Ishikawa (cell line): ENCODE results near the gene AGAP1.

Source experiments
- CEBPB ChIP-seq: IDR thresholded peaks from 2 replicates; pipeline ENCODE4 v1.6.1; 2012
- CREB1 ChIP-seq: IDR thresholded peaks from 2 replicates; pipeline ENCODE4 v1.6.1; 2012; ENCODE audit warnings: low read depth
- EGR1 ChIP-seq: IDR thresholded peaks from 2 replicates; pipeline ENCODE4 v1.6.1; 2012
- EP300 ChIP-seq: IDR thresholded peaks from 2 replicates; pipeline ENCODE4 v1.6.1; 2012; ENCODE audit warnings: borderline replicate concordance
- FOXM1 ChIP-seq: IDR thresholded peaks from 2 replicates; pipeline ENCODE4 v1.6.1; 2012; ENCODE audit warnings: low read depth, borderline replicate concordance
- MAX ChIP-seq: IDR thresholded peaks from 2 replicates; pipeline ENCODE4 v1.6.1; 2012
- NFIC ChIP-seq: IDR thresholded peaks from 2 replicates; pipeline ENCODE4 v1.6.1; 2012
- RAD21 ChIP-seq: IDR thresholded peaks from 2 replicates; pipeline ENCODE4 v1.6.1; 2012; ENCODE audit warnings: low read depth
- REST ChIP-seq: IDR thresholded peaks from 2 replicates; pipeline ENCODE4 v1.6.1; 2012; ENCODE audit warnings: low read depth, mild to moderate bottlenecking
- TAF1 ChIP-seq: IDR thresholded peaks from 2 replicates; pipeline ENCODE4 v1.6.1; 2012; ENCODE audit warnings: low read depth, mild to moderate bottlenecking
- TCF12 ChIP-seq: IDR thresholded peaks from 2 replicates; pipeline ENCODE4 v1.6.1; 2012; ENCODE audit warnings: low read depth
- TEAD4 ChIP-seq: IDR thresholded peaks from 2 replicates; pipeline ENCODE4 v1.6.1; 2012
- YY1 ChIP-seq: IDR thresholded peaks from 2 replicates; pipeline ENCODE4 v1.6.1; 2012; ENCODE audit warnings: low read depth
- ZBTB7A ChIP-seq: IDR thresholded peaks from 2 replicates; pipeline ENCODE4 v1.6.1; 2012; ENCODE audit warnings: low read depth

Gene AGAP1

GRCh38 chr2:235703711-235704295 is 210.0 kb downstream of the AGAP1 start:
- TF ChIP-seq CREB1, result no peak

GRCh38 chr2:235705296-235705695 is 211.5 kb downstream of the AGAP1 start:
- TF ChIP-seq TEAD4, result no peak
- TF ChIP-seq NFIC, result no peak
- no peak for TF ChIP-seq TCF12
- no peak for TF ChIP-seq TAF1
- no peak for TF ChIP-seq EP300
- TF ChIP-seq MAX, result no peak
- no peak for TF ChIP-seq RAD21
- no peak for TF ChIP-seq CEBPB
- TF ChIP-seq EGR1, result no peak

GRCh38 chr2:235706506-235706905 is 212.7 kb downstream of the AGAP1 start:
- TF ChIP-seq RAD21, result no peak

- no peak for TF ChIP-seq RAD21
- TF ChIP-seq CEBPB, result no peak
- TF ChIP-seq ZBTB7A, result no peak
- no peak for TF ChIP-seq EGR1
- TF ChIP-seq CREB1, result no peak
- no peak for TF ChIP-seq MAX
- TF ChIP-seq NFIC, result no peak
- TF ChIP-seq TEAD4, result no peak
- TF ChIP-seq YY1, result no peak
- TF ChIP-seq EP300, result no peak
- no peak for TF ChIP-seq REST
- no peak for TF ChIP-seq FOXM1
Observed at GRCh38 chr2:235707411-235708096, 213.7 kb downstream of the AGAP1 start.

- TF ChIP-seq MAX (no peak), TCF12 (peak; percentile 10; the same call in 1 of the 2 replicates), NFIC (peak; percentile 32), EP300 (peak; percentile 53; the same call in 1 of the 2 replicates), TEAD4 (peak; percentile 79), YY1 (0 out of 2 replicates have a peak, but pooled peaks have one; percentile 34), TAF1 (no peak)
Observed at GRCh38 chr2:235709124-235709813, 215.4 kb downstream of the AGAP1 start.

GRCh38 chr2:235709969-235710879 is 216.4 kb downstream of the AGAP1 start:
- no peak for TF ChIP-seq NFIC
- TF ChIP-seq REST, result no peak
- no peak for TF ChIP-seq FOXM1
- TF ChIP-seq CEBPB, result no peak
- TF ChIP-seq MAX, result no peak
- no peak for TF ChIP-seq ZBTB7A
- TF ChIP-seq EGR1, result no peak
- no peak for TF ChIP-seq CREB1
